DMS153 treated with DMSO at 0.1 percent for 48 hours (cell line): ENCODE data around the gene MCM3AP.
A peak's percentile ranks its signal among the peaks of the same experiment; 100 is the strongest.

Source experiments
- DNase-seq: peaks from one replicate; lab custom pipeline; 2025; ENCODE audit not compliant: unreplicated experiment; lab: John Stamatoyannopoulos, UW

MCM3AP gene

DNA sequence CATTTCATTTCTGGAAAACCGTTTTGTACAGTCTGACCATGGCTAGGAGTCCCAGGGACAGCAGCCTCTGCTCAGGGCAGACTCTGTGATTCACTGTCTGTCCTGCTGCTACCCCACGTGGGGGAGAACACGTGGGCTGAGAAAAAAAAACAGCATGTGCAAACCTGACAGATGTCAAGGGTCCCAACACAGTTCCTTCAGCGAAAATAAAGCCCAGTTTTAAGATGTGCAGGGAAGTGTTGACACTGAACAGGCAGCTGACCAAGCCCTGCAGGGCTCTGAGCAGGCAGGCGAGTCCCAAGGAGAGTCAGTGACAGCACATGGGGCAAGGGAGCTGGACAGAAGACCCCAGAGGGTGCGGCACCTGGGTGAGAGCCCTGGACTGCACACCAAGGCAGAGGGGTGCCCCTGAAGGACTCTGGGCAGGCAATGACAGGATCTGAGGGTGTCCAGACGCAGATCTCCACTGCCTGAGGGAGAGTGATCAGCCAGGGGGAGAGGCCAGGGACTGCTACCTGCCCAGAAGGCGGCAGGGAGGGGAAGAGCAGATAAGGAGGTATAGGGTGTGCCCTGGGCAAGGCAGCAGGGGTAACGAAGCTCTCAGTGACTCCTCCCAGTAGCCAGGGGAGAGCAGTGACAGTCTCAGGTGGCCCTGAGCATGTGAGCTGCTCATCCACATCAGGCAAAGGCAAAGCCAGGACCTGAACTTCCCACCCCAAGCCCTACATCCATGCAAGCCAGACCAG lies 96.0 kb downstream of the MCM3AP start:
- DNase-seq: no peak

DNA sequence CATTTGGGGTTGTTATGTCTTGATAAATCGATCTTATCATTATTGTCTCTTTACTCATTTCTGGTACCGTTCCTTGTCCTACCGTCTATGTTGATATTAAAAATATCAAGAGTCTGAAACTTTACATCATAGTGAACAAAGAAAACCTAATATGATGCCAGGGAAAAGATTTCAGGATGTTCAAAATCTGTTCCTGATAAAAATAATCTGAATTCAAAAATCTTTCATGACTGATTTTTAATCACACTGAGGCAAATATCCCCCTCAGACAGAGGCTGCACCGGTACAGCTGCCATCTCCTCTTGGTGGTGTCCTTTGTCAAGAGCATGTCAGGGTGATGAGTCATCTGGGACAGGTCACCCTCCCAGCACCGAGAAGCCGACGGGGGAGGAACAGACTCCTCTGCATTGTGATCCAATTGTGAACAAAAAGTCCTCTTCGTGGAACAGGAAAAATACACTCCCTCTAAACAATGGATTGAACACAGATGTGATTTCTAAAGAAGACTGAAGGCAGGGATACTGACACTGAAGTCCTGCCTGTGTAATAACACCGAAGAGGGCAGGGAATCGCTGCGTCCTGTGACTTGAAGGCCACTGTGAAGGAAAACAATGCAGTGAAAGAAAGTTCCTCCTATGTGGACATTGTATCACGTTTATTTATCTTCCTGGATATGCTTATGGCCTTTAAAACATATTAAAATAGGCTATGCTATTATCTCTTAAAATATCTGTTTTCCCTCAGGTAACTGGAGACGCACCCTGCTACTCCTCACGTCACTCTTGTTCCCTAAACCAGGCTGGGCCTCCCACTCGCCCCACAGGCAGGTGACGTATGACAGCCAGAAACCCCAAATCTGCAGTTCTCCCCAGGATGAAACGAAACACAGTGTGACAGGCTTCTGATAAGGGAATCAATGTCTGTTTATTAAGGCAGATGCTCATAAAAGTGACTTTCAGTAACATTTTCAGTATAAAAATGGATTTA lies 96.9 kb downstream of the MCM3AP start:
- DNase-seq: peak; percentile 34

DNA sequence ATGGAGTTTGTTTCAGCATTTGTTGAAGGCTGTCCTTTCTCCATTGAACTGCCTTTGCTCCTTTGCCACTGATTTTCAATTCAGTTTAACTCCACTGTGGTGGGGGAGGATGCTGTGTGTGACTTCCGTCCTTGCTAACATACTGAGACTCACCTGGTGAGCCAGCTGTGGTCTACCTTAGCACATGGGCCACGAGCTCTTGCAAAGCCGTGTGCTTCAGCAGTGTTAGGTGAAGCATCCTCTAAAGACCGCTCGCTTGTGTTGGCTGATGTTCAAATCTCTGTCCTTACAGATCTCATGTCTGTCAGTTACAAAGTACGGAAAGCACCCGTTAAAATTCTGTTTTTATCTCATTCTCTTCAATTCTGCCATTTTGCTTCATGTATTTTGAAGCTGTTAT lies 97.6 kb downstream of the MCM3AP start:
- no peak for DNase-seq

DNA sequence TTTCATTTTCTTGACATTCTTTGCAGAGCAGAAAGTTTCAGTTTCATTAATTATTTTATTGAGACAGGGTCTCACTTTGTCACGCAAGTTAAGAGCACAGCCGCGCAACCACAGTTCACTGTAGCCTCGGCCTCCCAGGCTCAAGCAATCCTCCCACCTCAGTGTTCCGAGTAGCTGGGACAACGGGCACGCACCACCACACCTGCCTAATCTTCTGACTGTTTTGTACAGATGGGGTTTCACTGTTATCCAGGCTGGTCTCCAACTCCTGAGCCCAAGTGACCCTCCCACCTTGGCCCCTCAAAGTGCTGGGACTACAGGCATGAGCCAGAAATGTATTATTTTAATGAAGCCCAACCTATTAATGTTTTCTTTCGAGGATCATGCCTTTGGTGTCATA lies 98.2 kb downstream of the MCM3AP start:
- no peak for DNase-seq

DNA sequence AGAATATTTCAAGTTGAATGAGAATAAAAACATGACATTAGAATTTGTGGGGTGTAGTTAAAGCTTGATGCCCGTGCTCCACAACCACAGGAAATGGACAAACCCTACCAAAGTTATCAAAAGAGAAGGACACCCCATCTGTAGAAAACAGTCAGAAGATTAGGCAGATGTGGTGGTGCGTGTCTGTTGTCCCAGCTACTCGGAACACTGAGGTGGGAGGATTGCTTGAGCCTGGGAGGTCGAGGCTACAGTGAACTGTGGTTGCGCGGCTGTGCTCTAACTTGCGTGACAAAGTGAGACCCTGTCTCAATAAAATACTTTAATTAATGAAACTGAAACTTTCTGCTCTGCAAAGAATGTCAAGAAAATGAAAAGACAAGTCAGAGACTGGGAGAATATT lies 99.7 kb downstream of the MCM3AP start:
- DNase-seq: no peak
